HG02870 (cell line): ENCODE measurements around the gene FABP1.

Experiments
- ATAC-seq: cut with Tn5 transposase; IDR thresholded peaks from one replicate; pipeline ENCODE4 v1.9.1; 2021; ENCODE audit warnings: mild to moderate bottlenecking, moderate library complexity; ENCODE audit not compliant: unreplicated experiment

Gene FABP1

GRCh38 chr2:88139203-88139702 lies 11.4 kb upstream of the FABP1 start:
- no peak for ATAC-seq

GRCh38 chr2:88137833-88138232 lies 10.0 kb upstream of the FABP1 start:
- no peak for ATAC-seq

DNA sequence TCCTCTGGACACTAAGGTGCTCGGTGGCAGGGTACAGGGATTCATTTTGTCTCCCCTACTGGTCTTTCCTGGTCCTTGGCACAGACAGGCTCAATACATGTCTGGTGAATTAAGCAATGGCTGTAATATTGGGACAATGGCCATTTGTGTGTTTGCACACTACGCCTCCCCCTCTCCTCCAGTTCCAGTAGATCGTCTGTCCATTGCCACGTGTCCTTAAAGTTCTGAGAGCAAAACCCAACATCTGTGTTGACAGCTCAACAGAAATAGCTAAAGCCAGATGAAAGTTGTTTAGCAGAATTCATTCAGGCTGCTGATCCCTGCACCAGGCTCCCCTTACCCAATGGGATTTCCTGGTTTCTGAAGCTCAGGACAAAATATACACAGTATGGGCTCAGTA lies 9.0 kb upstream of the FABP1 start:
- no peak for ATAC-seq

GRCh38 chr2:88133875-88134274 lies 6.0 kb upstream of the FABP1 start:
- ATAC-seq, result no peak

GRCh38 chr2:88131999-88132368 lies 4.1 kb upstream of the FABP1 start:
- ATAC-seq, result no peak

GRCh38 chr2:88131201-88131998 lies 3.5 kb upstream of the FABP1 start:
- ATAC-seq, result no peak

DNA sequence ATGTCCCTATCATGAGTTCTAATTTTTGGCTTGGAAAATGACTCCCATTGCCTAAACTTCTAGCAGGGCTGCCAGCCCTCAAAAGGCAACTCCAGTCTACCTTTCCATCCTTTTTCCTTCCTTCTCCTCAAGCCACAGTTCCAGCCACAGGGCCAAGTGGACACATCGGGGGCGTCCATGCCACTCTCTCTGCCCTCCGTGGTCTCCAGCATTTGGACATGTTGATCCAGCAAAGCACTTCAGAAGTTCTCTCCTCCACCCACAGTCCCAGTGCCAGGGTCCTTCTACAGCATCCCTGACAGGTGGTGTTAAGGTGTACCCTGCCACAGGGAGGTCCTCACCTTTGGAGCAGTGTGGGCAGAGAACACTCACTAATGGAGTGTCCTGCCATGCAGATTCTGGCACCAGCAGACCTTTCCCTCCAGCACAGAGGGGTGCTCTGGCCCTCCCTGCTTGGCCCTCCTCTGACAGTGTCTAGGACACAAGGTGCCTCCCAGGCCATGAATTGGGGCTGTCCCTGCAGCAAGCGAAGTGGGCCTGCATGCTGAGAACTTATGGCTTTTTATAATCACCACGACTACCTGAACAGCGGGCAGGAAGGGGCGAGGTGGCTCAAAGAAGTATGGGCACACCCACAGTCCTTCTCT lies 1.6 kb upstream of the FABP1 start:
- ATAC-seq, result no peak

DNA sequence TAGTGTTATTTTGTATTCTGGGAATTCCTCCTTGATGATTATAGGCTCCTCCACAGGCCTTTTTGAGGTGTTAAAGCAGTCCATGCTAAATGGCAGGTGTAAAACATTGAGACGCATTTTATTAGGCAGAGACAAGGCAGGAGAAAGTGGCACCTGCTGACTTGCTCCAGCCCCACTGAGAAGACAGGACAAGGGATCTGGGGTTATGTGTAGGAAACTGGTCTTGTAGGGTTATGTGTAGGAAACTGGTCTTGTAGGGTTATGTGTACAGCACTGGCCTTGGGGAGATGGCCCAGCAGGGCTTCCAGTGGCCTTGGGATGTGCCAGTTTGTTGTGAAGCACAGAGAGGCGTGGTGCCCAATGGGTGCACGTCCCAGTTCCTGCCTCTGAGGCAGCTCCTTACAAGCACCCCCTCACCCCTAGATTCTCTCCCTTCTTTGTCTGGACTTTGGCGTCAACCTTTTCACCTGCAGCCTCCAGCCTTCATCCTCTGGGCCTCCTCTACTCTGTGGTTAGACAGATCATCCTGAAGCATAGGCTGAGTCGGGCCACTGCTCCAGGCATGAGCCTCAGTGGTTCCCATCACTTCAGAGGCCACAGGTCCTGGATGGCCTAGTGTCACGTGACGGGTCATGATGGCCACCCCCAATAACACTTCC lies 921 bp upstream of the FABP1 start:
- ATAC-seq, result no peak

DNA sequence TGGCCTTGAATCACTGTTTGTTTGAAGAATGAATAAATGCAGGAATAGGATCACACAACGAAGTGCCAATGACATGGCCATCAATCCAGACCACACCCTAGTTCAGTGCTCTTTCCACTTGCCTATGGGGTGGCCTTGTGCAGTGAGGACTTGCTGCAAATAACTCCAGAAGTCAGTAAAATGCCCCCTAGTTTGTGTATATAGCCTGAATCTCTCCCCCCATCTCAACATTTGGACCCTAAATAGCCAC lies 299 bp downstream of the FABP1 start:
- no peak for ATAC-seq

DNA sequence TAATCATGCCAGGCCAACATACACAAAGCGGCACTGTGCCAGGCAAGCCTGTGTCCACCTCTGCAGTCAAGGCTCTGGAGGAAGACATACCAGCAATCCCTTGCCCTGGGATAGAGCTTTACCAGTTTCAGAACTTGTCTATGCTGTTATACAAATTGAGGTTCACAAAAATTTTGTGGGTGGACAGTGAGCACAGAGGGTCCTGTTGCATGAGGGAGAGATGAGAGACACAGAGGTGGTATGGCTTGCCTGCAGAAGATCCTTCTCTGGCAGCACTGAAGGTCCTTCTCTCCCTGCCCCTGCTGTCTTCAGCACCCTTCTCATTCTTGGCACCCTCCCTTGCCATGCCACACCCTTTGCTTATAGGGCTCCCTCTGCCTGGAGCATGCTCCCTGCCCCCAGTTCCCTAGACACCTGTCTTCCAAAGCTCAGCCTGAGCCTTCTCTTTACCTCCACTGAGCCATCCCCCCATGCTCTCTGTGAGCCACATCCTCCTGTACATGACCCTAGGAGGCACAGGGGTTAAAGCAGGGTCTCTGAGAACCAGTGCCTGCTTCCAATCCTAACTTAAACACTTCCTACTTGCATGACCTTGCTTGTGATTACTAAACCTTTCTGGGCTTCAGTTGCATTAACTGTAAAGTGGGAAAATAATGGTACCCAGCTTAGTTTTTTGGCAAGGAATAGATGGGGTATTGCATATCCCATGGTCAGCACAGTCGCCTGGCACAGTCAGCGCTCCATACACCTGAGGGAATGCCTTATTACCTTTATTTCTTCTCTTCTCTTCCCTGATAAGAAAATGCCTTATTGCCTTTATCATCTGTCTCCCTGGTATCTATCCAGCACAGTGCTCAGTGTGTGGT lies 857 bp downstream of the FABP1 start:
- ATAC-seq, result no peak

- no peak for ATAC-seq
These were observed 1.7 kb downstream of the FABP1 start for GRCh38 chr2:88125924-88126771.

DNA sequence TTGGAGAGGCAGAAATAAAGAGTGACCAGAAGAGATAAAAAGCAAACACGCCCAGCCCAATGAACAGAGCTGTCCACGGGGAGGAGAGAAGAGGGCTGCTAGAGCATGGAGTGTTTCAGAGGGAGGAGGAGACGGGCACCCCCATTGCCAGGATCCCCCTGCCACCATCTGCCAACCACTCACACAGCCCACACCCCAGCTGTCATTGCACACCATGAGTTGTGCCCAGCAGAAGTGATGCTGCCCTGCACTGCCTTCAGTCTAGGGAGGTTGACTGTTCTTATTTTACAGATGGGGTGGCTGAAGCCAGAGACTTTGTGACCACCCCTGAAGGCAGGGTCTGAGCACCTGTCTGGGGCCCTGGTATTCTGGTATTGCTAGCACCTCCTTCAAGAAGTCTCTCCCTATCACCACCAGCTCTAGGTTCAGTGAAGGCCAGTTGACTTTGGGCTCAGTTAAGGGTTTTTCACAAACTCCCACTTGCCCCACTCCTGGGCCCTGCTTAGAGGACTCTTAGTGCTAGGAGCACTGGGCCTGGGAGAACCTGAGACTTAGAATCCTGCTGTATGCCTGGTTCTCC lies 2.4 kb downstream of the FABP1 start:
- no peak for ATAC-seq

DNA sequence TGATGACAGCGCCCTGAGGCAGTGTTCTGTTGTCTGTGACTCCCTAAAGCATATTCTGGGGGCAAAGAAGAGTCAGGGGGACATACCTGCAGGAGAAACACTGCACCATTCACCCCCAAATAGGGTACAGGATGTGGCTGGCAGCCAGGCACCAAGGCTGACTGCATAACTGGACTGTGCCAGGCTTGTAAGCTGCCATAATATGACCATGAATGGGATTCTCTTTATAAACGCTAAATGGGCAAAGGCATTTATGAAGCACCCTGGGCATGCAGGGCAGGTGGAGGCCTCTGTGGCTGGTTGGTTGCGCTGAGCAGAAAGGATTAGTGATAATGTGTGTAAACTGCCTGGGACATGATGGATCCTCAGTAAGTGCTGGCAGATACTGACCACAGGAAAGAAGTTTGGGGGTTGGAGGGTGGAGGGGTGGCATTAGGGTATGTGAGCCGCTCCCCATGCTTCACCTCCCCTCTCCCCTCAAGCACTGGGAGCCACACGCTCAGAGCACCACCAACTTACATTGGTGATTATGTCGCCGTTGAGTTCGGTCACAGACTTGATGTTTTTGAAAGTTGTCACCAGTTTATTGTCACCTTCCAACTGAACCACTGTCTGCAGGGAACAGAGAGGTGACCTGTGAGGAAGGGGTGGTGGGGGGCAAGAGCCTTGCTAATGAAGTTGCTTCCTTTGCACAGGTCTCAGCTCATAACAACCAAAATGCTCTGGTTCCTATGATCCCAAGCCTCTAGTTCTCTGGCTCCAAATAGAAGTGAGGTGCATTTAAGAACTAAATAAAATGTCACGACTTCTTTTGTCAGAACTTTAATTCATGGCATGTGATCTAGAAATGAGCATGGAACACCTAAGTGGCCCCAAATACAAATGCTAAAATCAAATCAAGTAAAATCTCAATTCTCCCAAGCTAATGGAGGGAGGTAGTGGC lies 3.6 kb downstream of the FABP1 start:
- ATAC-seq, result no peak

- ATAC-seq, result no peak
These were observed 4.5 kb downstream of the FABP1 start for GRCh38 chr2:88123164-88123974.

GRCh38 chr2:88122141-88122884 lies 5.5 kb downstream of the FABP1 start:
- ATAC-seq, result no peak

- no peak for ATAC-seq
These were observed 6.2 kb downstream of the FABP1 start for GRCh38 chr2:88121678-88122077.

GRCh38 chr2:88117973-88118372 lies 9.9 kb downstream of the FABP1 start:
- ATAC-seq, result no peak
